Prostate gland (tissue), 2 donors: ENCODE measurements around the gene ITFG2.

Experiments
- CTCF ChIP-seq, 4 experiments: fragments of 200-600 bp in 2 of 4; fragments of 450-650 bp in 2 of 4; sonication (generic) in 2 of 4; IDR thresholded peaks; 1 replicate in 3 of 4; 2 replicates in 1 of 4; pipeline ENCODE4 v1.5.1; 2016 to 2019; ENCODE audit warnings: antibody characterized with exemption in 4 of 4, mild to moderate bottlenecking in 2 of 4, moderate library complexity in 2 of 4
- POLR2AphosphoS5 ChIP-seq: sonication (generic); formaldehyde crosslinking; IDR thresholded peaks from one replicate; pipeline ENCODE4 v1.6.1; 2017; ENCODE audit warnings: antibody characterized with exemption

- no peak for TF ChIP-seq CTCF (IDR thresholded peaks at IDR 0.05)
- no peak for TF ChIP-seq POLR2AphosphoS5
These were observed 45.1 kb downstream of the ITFG2 start for GRCh38 chr12:2857576-2857975.
